GM23338 (cell line): ENCODE measurements around the gene SORT1. TPM values are rescaled to one million over a fixed set of nuclear protein-coding genes. Genes with fewer than 3 reads are reported as not detected.

Source experiments
- ATAC-seq: fragments of 200-7000 bp; cut with Tn5 transposase; 3 replicates; pipeline ENCODE4 v1.9.1; 2020
- DNase-seq: peaks from one replicate; pipeline ENCODE4 v3.0.0-alpha.2; 2015; ENCODE audit warnings: low spot score
- H2AFZ ChIP-seq: fragments of 200-600 bp; sonication (generic); 2 replicates; pipeline ENCODE4 v1.8.0; 2016; ENCODE audit warnings: antibody characterized with exemption, mild to moderate bottlenecking, moderate library complexity
- H3F3A ChIP-seq: fragments of 200-600 bp; sonication (generic); replicated peaks from 2 replicates; pipeline ENCODE4 v1.8.0; 2017; ENCODE audit warnings: antibody characterized with exemption, mixed run types, low read depth
- H3K27ac ChIP-seq: fragments of 200-600 bp; sonication (generic); 2 replicates; pipeline ENCODE4 v1.6.1; 2016; ENCODE audit warnings: low read depth
- H3K27me3 ChIP-seq: fragments of 200-600 bp; sonication (generic); 2 replicates; pipeline ENCODE4 v1.8.0; 2016; ENCODE audit warnings: mild to moderate bottlenecking, mixed run types, moderate library complexity; ENCODE audit not compliant: insufficient read depth
- H3K36me3 ChIP-seq: fragments of 200-600 bp; sonication (generic); 2 replicates; pipeline ENCODE4 v1.8.0; 2016; ENCODE audit warnings: mild to moderate bottlenecking; ENCODE audit not compliant: insufficient read depth
- H3K4me1 ChIP-seq: fragments of 200-600 bp; sonication (generic); 2 replicates; pipeline ENCODE4 v1.8.0; 2016; ENCODE audit warnings: mild to moderate bottlenecking, moderate library complexity; ENCODE audit not compliant: insufficient read depth
- H3K4me2 ChIP-seq: fragments of 200-600 bp; sonication (generic); 2 replicates; pipeline ENCODE4 v1.7.1; 2017; ENCODE audit warnings: mixed run types
- H3K4me3 ChIP-seq: fragments of 200-600 bp; sonication (generic); 2 replicates; pipeline ENCODE4 v1.6.1; 2016; ENCODE audit warnings: mixed run types
- H3K79me2 ChIP-seq: fragments of 200-600 bp; sonication (generic); replicated peaks from 2 replicates; pipeline ENCODE4 v1.8.0; 2017; ENCODE audit warnings: mild to moderate bottlenecking; ENCODE audit not compliant: insufficient read depth
- H3K9me2 ChIP-seq: fragments of 200-600 bp; sonication (generic); 2 replicates; pipeline ENCODE4 v1.8.0; 2017; ENCODE audit not compliant: insufficient read depth
- H4K20me1 ChIP-seq: fragments of 200-600 bp; sonication (generic); replicated peaks from 2 replicates; pipeline ENCODE4 v1.8.0; 2017; ENCODE audit warnings: mild to moderate bottlenecking; ENCODE audit not compliant: insufficient read depth
- H3K27ac Mint-ChIP-seq: 2 replicates; pipeline ENCODE4 v1.8.0; 2020; ENCODE audit warnings: inconsistent platforms, mild to moderate bottlenecking, moderate library complexity, mixed read lengths
- H3K27me3 Mint-ChIP-seq: 3 replicates; pipeline ENCODE4 v1.8.0; 2022; ENCODE audit warnings: low read depth, mild to moderate bottlenecking, moderate library complexity, mixed read lengths, inconsistent platforms; ENCODE audit not compliant: insufficient read depth, poor library complexity
- H3K36me3 Mint-ChIP-seq: 3 replicates; pipeline ENCODE4 v1.8.0; 2021; ENCODE audit warnings: low read depth, mild to moderate bottlenecking, inconsistent platforms, moderate library complexity, mixed read lengths
- H3K4me1 Mint-ChIP-seq: 3 replicates; pipeline ENCODE4 v1.8.0; 2020; ENCODE audit warnings: mild to moderate bottlenecking, inconsistent platforms, mixed read lengths
- H3K4me3 Mint-ChIP-seq: 3 replicates; pipeline ENCODE4 v1.8.0; 2021; ENCODE audit warnings: moderate library complexity, mild to moderate bottlenecking, inconsistent platforms, mixed read lengths
- H3K9me3 Mint-ChIP-seq: 3 replicates; pipeline ENCODE4 v1.8.0; 2020; ENCODE audit warnings: moderate library complexity, mild to moderate bottlenecking, inconsistent platforms, mixed read lengths
- CREB1 ChIP-seq: fragments of 250-450 bp; sonication (Bioruptor Pico); IDR thresholded peaks from 2 replicates; pipeline ENCODE4 v1.5.0; 2020; ENCODE audit warnings: low read depth, mild to moderate bottlenecking, moderate library complexity
- CTCF ChIP-seq, 2 experiments: fragments of 200-600 bp in 1 of 2; sonication (generic) in 1 of 2; conservative IDR thresholded peaks; 2 replicates each; pipeline versions ENCODE4 v1.5.1 to v1.6.1; 2016 to 2017; ENCODE audit warnings: antibody characterized with exemption in 2 of 2, low read depth in 2 of 2, mild to moderate bottlenecking in 2 of 2, moderate library complexity in 1 of 2
- ETS1 ChIP-seq: IDR thresholded peaks from 2 replicates; pipeline ENCODE4 v1.6.1; 2016; ENCODE audit warnings: antibody characterized with exemption
- EZH2 ChIP-seq: fragments of 200-600 bp; sonication (generic); IDR thresholded peaks from one replicate; pipeline ENCODE4 v1.8.0; 2017; ENCODE audit warnings: antibody characterized with exemption, mild to moderate bottlenecking, low read depth; ENCODE audit not compliant: unreplicated experiment
- JUNB ChIP-seq: IDR thresholded peaks from one replicate; pipeline ENCODE4 v1.6.1; 2016; ENCODE audit warnings: antibody characterized with exemption; ENCODE audit not compliant: unreplicated experiment
- NANOG ChIP-seq: IDR thresholded peaks from 2 replicates; pipeline ENCODE4 v1.6.1; 2016; ENCODE audit warnings: antibody characterized with exemption, borderline replicate concordance
- POLR2AphosphoS5 ChIP-seq: IDR thresholded peaks from 2 replicates; pipeline ENCODE4 v1.6.1; 2016; ENCODE audit warnings: antibody characterized with exemption, low read depth
- REST ChIP-seq: IDR thresholded peaks from one replicate; pipeline ENCODE4 v1.6.1; 2018; ENCODE audit warnings: antibody characterized with exemption; ENCODE audit not compliant: unreplicated experiment
- STAT1 ChIP-seq: IDR thresholded peaks from one replicate; pipeline ENCODE4 v1.6.1; 2016; ENCODE audit warnings: antibody characterized with exemption; ENCODE audit not compliant: unreplicated experiment
- ZNF114 ChIP-seq: fragments of 250-450 bp; sonication (Bioruptor Pico); IDR thresholded peaks from 2 replicates; pipeline ENCODE4 v1.5.0; 2020; ENCODE audit warnings: mild to moderate bottlenecking, moderate library complexity
- ZNF331 ChIP-seq: fragments of 250-450 bp; sonication (Bioruptor Pico); IDR thresholded peaks from 2 replicates; pipeline ENCODE4 v1.5.0; 2020; ENCODE audit warnings: low read depth, mild to moderate bottlenecking, moderate library complexity
- ZNF462 ChIP-seq: fragments of 250-450 bp; sonication (Bioruptor Pico); IDR thresholded peaks from 2 replicates; pipeline ENCODE4 v1.5.0; 2020; ENCODE audit warnings: mild to moderate bottlenecking, moderate library complexity
- polyA plus RNA-seq: library from polyadenylated mRNA; unstranded; fragments of >200 nt; fragmentation: Nextera tagmentation; extraction: Ambion mirVana; gene quantifications from 2 replicates; pipeline ENCODE4 v1.2.1, GENCODE V29; 2016
- total RNA-seq: library from RNA; depleted of rRNA; stranded (reverse); fragments of >200 nt; shearing (Covaris generic); gene quantifications from 2 replicates; pipeline ENCODE4 v1.2.3, GENCODE V29; 2014

SORT1 gene
- total and polyA plus RNA-seq, 2 experiments from 2014 or later, result 10.9 to 55.4 TPM

- no peak for TF ChIP-seq ETS1
- TF ChIP-seq NANOG, result no peak
These were observed 62.6 kb downstream of the SORT1 start (continued) for GRCh38 chr1:109335091-109335490.

- H3K27ac Mint-ChIP-seq, result no peak overlapping the region
- no peaks in the 10 kb centered on the region for H3K9me2 ChIP-seq
- H2AFZ ChIP-seq, result no peak overlapping the region
- no peaks in the 10 kb centered on the region for H3K4me1 ChIP-seq
- no peaks in the 10 kb centered on the region for H3K4me1 Mint-ChIP-seq
- peaks cover 11% of the 10 kb centered on the region; the same call in 1 of the 3 replicates for H3K9me3 Mint-ChIP-seq
- peaks cover 28% of the 10 kb centered on the region for H3K36me3 ChIP-seq
- H3K4me2 ChIP-seq, result no peak overlapping the region
- no peaks in the 10 kb centered on the region for H3K27me3 ChIP-seq
- no peak overlapping the region for H3K4me3 ChIP-seq
- peaks cover 67% of the 10 kb centered on the region for H3K36me3 Mint-ChIP-seq
- ATAC-seq (no peak), DNase-seq (no peak)
- H3K27me3 Mint-ChIP-seq, result no peaks in the 10 kb centered on the region
- no peak overlapping the region for H3K4me3 Mint-ChIP-seq
- no peaks in the 10 kb centered on the region for H4K20me1 ChIP-seq
- H3K79me2 ChIP-seq, result no peaks in the 10 kb centered on the region
- H3F3A ChIP-seq, result no peaks in the 10 kb centered on the region
- H3K27ac ChIP-seq, result no peak overlapping the region
- TF ChIP-seq NANOG, result no peak
- no peak for TF ChIP-seq ZNF331 (CRISPR knock-in tag)
- TF ChIP-seq STAT1, result no peak
- TF ChIP-seq ZNF462 (CRISPR knock-in tag), result no peak
- TF ChIP-seq ZNF114 (CRISPR knock-in tag), result no peak
- no peak for TF ChIP-seq CREB1 (CRISPR knock-in tag)
- no peak for TF ChIP-seq CTCF (conservative IDR thresholded peaks at IDR 0.05; ENCODE audit: low read depth in 2 of 2)
- no peak for TF ChIP-seq EZH2
- TF ChIP-seq REST, result no peak
- no peak for TF ChIP-seq ETS1
- no peak for TF ChIP-seq JUNB
- no peak for TF ChIP-seq POLR2AphosphoS5
These were observed 66.6 kb downstream of the SORT1 start for GRCh38 chr1:109331113-109331512.
